ENCODE measurements around the gene RAP1A.

- no peak for TF ChIP-seq CTCF (IDR thresholded peaks at IDR 0.05)
- TF ChIP-seq PBX3 (IDR thresholded peaks at IDR 0.05): no peak
- TF ChIP-seq SMC3 (IDR thresholded peaks at IDR 0.05; ENCODE audit: low read depth, low read length): no peak
- TF ChIP-seq YY1 (IDR thresholded peaks at IDR 0.05; ENCODE audit: low read depth): no peak
- no peak for TF ChIP-seq IRF3 (IDR thresholded peaks at IDR 0.05; ENCODE audit: low read depth, low read length)
- TF ChIP-seq POLR2AphosphoS5 (IDR thresholded peaks at IDR 0.05; ENCODE audit: low read depth, low read length): no peak
- TF ChIP-seq CHD2 (IDR thresholded peaks at IDR 0.05; ENCODE audit: low read length, partially characterized antibody): no peak
- TF ChIP-seq USF2 (IDR thresholded peaks at IDR 0.05; ENCODE audit: borderline replicate concordance, low read depth, low read length): no peak
- no peak for TF ChIP-seq MXI1 (IDR thresholded peaks at IDR 0.05; ENCODE audit: low read depth, low read length)
- TF ChIP-seq EP300 (IDR thresholded peaks at IDR 0.05; ENCODE audit: borderline replicate concordance in 1 of 2, low read depth in 1 of 2, low read length in 1 of 2): no peak
- no peak for TF ChIP-seq RAD21 (IDR thresholded peaks at IDR 0.05; ENCODE audit: low read length)
- TF ChIP-seq RFX5 (IDR thresholded peaks at IDR 0.05; ENCODE audit: low read length): no peak
- TF ChIP-seq REST (IDR thresholded peaks at IDR 0.05; ENCODE audit: low read depth, low read length): no peak
- no peak for TF ChIP-seq TAF1 (IDR thresholded peaks at IDR 0.05; ENCODE audit: borderline replicate concordance, low read depth, low read length)
Observed at GRCh38 chr1:111628153-111628552, 8.6 kb downstream of the RAP1A start.
